ENCODE data around the gene MT1HL1.
"Not testable (repeated sequence)": the region's sequence is repeated elsewhere in the genome, so short reads cannot be mapped to it uniquely, and the experiment has no call there.

The MT1HL1 gene

GRCh38 chr1:237013608-237014007 lies 9.4 kb upstream of the MT1HL1 start:
- no peak for DNase-seq

GRCh38 chr1:237012788-237013383 lies 8.6 kb upstream of the MT1HL1 start:
- DNase-seq = no peak

DNA sequence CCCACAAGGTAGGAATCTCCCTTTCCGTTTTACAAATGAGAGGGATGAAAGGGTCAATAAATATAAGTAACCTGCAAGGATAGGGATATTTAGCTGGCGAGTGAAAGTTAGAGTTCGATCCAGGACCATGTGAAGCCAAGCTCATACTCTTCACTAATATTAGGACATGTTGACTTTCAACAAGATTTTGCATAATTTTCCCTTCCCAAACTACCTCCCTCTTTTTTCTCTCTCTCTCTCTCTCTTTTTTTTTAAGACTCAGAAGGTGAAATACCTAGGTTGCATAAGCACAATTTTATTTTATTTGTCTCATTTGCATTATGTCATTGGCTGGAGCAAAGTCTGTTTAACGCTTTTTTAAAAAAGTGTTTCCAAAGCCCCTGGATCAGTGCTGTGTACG lies 8.1 kb upstream of the MT1HL1 start:
- DNase-seq = no peak

DNA sequence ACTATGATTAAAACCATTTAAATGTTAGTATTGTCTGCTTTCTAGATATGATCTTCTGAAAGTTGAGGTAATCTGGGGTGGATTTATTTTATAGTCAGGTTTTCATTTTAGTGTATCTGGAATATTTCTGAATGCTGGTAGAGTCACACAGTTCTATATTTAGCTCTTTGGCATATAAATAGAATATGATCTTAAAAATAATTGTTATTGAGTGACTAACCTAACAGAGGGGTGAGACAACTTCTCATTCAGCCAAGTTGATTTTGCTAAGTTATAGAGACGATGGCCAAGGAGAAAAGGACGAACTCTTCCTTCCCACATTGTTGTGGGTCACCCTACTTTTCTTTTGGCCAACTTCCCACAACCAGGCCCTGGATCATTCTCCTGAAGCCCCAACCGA lies 7.2 kb upstream of the MT1HL1 start:
- no peak for DNase-seq

DNA sequence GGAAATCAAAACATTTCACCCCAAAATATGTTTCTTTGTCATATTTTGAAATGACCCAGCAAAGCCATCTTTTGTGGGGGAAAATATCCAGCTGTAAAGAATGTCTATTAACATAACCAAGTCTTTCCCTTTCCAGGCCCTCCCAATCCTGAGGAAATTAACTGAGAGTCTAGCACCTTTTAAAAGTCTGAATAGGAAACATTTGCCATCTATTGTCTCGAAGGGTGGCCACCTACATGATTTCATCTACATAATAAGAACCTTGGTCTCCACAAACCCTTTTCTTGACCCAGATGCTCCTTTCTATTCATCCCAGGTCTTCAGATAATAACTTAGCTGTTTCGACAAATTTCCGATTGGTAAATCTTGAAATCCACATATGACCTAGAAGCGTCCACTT lies 5.4 kb upstream of the MT1HL1 start:
- no peak for DNase-seq

DNA sequence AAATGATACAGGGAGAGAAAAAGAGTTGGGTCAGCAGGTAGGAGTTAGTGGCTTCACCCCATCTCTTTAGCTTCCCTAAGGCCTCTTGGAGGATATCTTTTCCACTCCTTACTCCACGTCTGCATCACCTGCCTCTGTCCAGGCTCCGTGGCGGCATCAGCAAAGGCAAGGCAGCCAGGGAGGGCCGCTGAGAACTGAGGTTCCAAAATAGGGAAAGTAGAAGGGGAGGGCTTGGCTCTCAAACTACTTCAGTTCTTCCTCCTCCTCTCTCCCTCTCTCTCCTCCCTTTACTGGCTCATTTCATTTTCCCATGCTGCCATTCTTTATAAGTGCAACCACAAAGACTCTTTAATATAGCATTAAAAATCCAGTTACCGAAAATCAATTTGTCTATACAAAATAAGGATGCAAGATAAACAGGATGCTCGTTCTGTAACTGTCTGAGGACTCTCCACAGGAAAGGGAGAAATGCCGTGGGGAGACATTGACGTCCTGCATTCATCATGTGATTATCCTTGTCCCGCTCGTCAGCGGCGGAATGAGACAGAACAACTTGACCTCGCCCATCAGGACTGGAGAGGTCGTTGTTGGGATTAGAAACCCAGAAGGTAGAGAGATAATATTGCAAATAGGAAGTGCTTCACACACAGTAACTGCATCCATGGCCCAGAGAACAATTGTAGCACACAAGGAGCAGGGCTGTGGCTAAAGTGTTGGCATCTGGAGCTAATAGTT lies 3.1 kb upstream of the MT1HL1 start:
- no peak for DNase-seq

DNA sequence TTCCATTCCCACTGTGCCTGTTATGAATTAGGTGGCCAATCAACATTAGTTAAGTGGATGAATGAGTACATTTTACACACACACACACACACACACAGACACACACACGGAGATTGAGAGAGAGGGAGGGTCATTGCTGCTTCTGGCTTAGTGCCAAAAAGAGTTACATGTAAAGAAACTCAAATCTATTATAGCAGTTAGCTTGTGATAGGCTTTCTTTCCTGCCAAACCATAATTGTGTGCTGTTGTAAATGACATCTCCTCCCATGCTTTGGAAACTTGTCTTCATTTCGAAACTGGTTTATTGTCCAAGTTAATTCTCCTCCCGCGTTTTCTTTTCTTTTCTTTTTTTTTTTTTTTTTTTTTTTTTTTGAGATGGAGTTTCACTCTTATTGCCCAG lies 1.4 kb upstream of the MT1HL1 start:
- DNase-seq = no peak

GRCh38 chr1:237003516-237003915 lies 725 bp downstream of the MT1HL1 start:
- no peak for DNase-seq

GRCh38 chr1:237000191-237000590 lies 4.0 kb downstream of the MT1HL1 start:
- no peak for DNase-seq

GRCh38 chr1:236998546-236998945 lies 5.7 kb downstream of the MT1HL1 start:
- no peak for DNase-seq

DNA sequence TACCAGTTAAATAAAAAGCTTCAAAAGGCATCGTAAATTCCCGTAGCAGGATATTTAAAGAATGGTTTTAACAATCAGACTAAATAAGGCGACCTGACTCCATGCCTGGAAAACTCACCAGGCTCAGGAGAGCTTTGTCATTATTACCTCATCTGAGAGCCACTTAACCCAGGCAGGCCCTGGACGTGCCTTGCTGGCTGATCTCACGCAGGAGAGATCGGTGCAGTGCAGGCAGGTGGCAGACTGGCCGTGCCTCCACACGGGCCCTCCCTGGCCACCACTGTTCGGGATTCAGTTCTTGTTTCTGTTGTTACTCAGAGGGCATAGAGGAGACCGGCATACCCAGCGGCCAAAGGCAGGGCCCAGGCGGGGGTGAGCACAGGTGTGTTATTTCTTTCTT lies 6.4 kb downstream of the MT1HL1 start:
- DNase-seq = no peak

- no peak for DNase-seq
Measured at GRCh38 chr1:236997361-236997760, 6.9 kb downstream of the MT1HL1 start.

DNA sequence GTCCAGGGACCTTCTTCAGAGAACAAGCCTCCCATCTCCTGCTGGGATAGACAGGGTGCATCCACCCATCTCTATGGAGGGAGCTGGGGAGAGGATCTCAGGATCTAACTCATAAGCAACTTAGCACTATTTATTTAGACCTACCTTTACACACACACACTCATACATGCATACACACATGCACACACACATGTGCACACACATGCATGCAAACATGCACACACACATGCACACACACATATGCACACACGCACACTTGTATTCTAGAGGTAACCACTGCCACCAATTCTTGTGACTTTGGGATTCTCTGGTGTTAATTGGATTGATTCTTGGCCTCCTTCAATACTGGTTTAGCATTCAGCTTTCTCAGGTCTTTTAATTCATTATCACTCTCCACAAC lies 9.8 kb downstream of the MT1HL1 start:
- no peak for DNase-seq

DNA sequence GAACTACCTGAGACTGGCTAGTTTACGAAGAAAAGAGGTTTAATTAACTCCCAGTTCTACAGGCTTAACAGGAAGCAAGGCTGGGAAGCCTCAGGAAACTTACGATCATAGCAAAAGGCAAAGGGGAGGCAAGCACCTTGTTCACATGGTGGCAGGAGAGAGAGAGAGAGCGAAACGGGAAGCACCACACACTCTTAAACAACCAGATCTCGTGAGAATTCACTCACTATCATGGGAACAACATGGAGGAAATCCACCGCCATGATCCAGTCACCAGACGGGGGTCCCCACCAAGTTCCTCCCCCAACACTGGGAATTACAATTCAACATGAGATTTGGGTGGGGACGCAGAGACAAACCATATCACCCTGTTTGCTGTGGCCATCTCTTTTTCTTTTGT lies 11.8 kb downstream of the MT1HL1 start:
- no peak for DNase-seq

DNA sequence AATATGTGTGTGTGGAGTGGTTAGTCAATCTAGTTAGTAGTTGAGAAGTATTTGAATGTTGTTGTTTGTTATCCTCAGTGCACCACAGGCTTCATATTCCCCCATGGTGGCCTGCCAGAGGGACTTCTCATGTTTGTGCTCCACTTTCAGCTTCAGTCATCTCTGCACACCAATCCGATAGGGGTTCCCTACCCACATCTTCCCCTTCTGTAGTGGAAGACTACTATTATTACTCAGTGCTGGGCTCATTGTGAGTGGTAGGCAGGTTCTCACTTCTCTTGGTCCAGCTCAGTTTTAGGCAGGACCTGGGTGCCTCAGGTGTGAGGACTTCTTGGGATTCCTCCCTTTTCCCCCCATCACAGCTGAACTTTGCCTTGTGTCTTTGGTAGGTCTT lies 14.2 kb downstream of the MT1HL1 start:
- no peak for DNase-seq

DNA sequence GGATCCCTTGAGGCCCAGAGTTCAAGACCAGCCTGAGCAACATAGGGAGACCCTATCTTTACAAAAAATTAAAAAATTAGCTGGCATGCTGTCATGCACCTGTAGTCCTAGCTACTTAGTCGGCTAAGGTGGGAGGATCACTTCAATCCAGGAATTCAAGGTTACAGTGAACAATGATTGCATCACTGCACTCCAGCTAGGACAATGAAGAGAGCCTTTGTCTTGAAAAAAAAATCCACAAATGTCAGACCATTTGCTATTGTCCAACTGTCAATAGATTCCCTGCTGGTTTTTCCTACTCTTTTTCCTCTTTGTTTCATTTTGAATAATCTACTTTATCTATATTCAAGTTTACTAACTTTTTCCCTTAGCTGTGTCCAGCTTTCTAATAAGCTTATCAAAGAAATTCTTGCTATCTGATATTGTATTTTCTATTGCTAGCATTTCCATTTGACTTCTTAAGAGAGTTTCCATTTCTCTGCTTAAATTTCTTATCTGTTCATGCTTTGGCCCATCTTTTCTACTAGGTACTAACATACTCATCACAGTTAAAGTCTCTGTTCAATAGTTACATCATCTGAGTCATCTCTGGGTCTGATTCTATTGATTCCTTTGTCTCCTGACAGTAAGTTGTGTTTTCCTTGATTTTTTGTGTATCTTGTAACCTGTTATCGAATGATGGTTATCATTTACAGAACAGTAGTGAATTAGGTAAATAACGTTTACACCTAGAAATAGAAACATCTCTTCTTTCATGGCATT lies 14.8 kb downstream of the MT1HL1 start:
- no peak for DNase-seq

- DNase-seq = no peak
Measured at GRCh38 chr1:236983818-236984217, 20.4 kb downstream of the MT1HL1 start.

DNA sequence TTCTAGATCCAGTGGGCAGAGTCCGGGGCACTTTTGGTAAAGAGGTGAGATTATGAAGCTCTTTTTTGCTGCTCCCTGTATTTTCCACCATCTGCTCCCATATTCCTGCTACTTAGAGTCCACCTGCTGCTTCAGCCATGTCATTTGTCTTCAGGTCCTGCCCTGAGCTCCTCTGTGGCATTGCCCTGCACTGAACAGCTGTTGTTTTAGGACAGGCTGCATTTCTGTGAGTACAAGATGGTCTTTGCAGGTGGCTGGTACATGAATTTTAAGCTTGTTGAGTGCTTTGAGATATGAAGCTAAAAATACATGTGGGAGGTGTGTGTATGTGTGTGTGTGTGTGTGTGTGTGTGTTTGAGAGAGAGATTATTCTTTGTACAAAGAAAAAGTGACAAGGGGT lies 21.9 kb downstream of the MT1HL1 start:
- DNase-seq = no peak

DNA sequence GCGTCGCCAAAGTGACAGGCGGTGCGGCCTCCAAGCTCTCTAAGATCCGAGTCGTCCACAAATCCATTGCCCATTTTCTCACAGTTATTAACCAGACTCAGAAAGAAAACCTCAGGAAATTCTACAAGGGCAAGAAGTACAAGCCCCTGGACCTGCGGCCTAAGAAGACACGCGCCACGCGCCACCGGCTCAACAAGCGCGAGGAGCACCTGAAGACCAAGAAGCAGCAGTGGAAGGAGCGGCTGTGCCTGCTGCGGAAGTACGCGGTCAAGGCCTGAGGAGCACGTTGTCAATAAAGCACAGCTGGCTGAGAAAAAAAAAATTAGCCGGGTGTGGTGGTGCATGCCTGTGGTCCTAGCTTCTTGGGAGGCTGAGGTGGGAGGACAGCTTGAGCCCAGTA lies 22.8 kb downstream of the MT1HL1 start:
- not testable (repeated sequence) for DNase-seq

- no peak for DNase-seq
Measured at GRCh38 chr1:236980673-236981072, 23.6 kb downstream of the MT1HL1 start.

DNA sequence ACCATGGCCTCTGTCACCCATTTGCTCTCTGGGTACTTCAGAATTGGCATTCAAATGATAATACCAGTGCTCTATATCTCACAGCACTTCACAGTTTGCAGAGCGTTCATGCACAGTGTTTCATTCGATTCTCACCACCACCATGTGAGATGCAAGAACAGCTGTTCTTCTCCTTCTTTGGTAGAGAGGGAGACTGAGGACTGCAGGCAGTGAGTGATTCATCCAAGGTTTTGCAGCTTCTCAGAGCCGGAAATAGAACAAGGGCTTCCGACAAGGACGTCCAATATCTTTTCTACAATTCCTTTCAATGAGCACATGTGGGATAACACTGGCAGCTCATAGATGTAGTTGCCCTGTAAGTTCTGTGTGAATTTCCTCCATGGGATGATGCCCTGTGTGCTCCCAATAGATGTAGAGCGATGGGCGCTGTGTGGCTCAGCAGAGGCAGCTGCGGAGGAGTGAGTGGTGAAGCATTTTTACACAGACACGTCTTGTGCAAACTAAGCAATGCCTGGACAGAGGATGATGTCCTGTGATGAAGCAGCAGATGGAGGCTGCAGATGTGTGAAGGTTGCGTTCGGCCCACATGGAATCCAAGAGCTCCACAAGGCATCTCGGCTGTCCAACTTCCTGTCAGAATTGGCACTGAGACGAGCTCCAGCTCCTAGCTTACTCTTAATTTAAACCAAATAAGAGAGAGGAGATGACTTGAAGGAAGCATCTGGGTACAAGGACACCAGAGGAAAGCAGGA lies 24.9 kb downstream of the MT1HL1 start:
- DNase-seq = no peak

DNA sequence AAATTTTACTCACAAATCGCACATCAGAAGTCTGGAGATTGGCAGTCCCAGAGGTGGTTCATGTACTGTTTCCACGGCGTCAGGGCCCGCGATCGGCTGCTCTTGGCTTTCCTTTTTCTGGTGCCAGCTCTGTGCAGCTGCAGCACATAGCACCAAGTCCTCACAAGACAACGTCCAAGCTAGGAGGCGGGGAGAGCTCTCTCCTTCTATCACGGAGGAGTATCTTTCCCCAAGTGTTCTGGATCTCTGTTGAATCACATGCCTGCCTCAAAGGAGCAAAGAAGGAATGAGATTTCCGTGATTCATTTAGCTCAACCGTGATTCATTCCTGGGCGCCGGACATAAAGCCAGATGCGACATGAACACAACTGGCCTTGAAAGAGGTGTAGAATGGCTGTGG lies 25.5 kb downstream of the MT1HL1 start:
- no peak for DNase-seq

GRCh38 chr1:236975461-236975860 lies 28.8 kb downstream of the MT1HL1 start:
- DNase-seq = no peak

- not testable (repeated sequence) for DNase-seq
Measured at GRCh38 chr1:236974025-236974424, 30.2 kb downstream of the MT1HL1 start.

All from activated CD8-positive, alpha-beta memory T cell treated with anti-CD3 and anti-CD28 coated beads for 24 hours (primary cell).